Stomach (tissue), 9 donors: Measurements from ENCODE around the gene ZNF780B. TPM values are rescaled to one million over a fixed set of nuclear protein-coding genes. Genes with fewer than 3 reads are reported as not detected.

Experiments
- DNase-seq, 2 donors: peaks; one replicate each; pipeline versions ENCODE4 v3.0.0 to v3.0.0-alpha.2; 2013 to 2019
- H3K27ac ChIP-seq, 5 donors: fragments of 200-600 bp in 4 of 5; sonication (generic) in 4 of 5; one replicate each; pipeline ENCODE4 v1.5.1; 2013 to 2019; ENCODE audit warnings: mild to moderate bottlenecking in 1 of 5, moderate library complexity in 1 of 5
- H3K27me3 ChIP-seq, 3 donors: fragments of 200-600 bp; sonication (generic); one replicate each; pipeline ENCODE4 v1.5.1; 2017 to 2019; ENCODE audit warnings: mixed run types in 1 of 3
- H3K36me3 ChIP-seq, 4 donors: fragments of 200-600 bp; sonication (generic); 1 replicate in 3 of 4; 2 replicates in 1 of 4; pipeline ENCODE4 v1.5.1; 2016 to 2019
- H3K4me1 ChIP-seq, 4 donors: fragments of 200-600 bp; sonication (generic); one replicate each; pipeline ENCODE4 v1.5.1; 2016 to 2019
- H3K4me3 ChIP-seq, 4 donors: fragments of 200-600 bp; sonication (generic) in 3 of 4; one replicate each; pipeline ENCODE4 v1.5.1; 2016 to 2019; ENCODE audit warnings: mild to moderate bottlenecking in 1 of 4
- H3K9me3 ChIP-seq, 4 donors: fragments of 200-600 bp; sonication (generic); one replicate each; pipeline ENCODE4 v1.5.1; 2016 to 2019
- CTCF ChIP-seq, 7 experiments: fragments of 450-650 bp in 4 of 7; fragments of 200-600 bp in 3 of 7; sonication (generic) in 3 of 7; IDR thresholded peaks; one replicate each; pipeline ENCODE4 v1.5.1; 2016 to 2019; ENCODE audit warnings: antibody characterized with exemption in 7 of 7, control low read depth in 2 of 7, mild to moderate bottlenecking in 1 of 7
- EP300 ChIP-seq: sonication (generic); formaldehyde crosslinking; IDR thresholded peaks from one replicate; pipeline ENCODE4 v1.6.1; 2017; ENCODE audit warnings: antibody characterized with exemption
- POLR2A ChIP-seq, 4 donors: fragments of 450-650 bp; IDR thresholded peaks; one replicate each; pipeline ENCODE4 v1.6.1; 2016; ENCODE audit warnings: antibody characterized with exemption in 4 of 4, control low read depth in 2 of 4, mild to moderate bottlenecking in 1 of 4, moderate library complexity in 1 of 4
- POLR2AphosphoS5 ChIP-seq, 3 donors: sonication (generic); formaldehyde crosslinking; IDR thresholded peaks; one replicate each; pipeline ENCODE4 v1.6.1; 2016; ENCODE audit warnings: antibody characterized with exemption in 3 of 3
- WGBS, 5 donors: extraction: QIAGEN DNeasy Blood & Tissue Kit in 3 of 5; methylation state at CpG; one replicate each; pipeline versions ENCODE4 v1.1.5 to v1.1.7; 2013 to 2018; 5-methylcytosine and 5-hydroxymethylcytosine counted together
- intact Hi-C: fragments of 100-400 bp; cut with DNase I; formaldehyde crosslinking; loops from one replicate; pipeline ENCODE4 v1.15.1; 2023; ENCODE audit warnings: low total_unique reads
- polyA plus RNA-seq, 3 donors: library from polyadenylated mRNA; stranded (reverse); fragments of 200-250 nt; gene quantifications; one replicate each; pipeline ENCODE4 v1.2.3, GENCODE V29; 2013
- total RNA-seq, 5 donors: library from RNA; depleted of rRNA; stranded (reverse); fragments of >200 nt; gene quantifications; one replicate each; pipeline versions ENCODE4 v1.1.0 to v1.2.3, GENCODE V29; 2014 to 2016
- donor health status: healthy with polysubstance abuse.
- donor health status: Bipolar disorder and iron deficiency.
- donor health status: healthy.

The ZNF780B gene
- total and polyA plus RNA-seq, 8 donors, result 2.7 to 73.9 (median 6.8) TPM

DNA sequence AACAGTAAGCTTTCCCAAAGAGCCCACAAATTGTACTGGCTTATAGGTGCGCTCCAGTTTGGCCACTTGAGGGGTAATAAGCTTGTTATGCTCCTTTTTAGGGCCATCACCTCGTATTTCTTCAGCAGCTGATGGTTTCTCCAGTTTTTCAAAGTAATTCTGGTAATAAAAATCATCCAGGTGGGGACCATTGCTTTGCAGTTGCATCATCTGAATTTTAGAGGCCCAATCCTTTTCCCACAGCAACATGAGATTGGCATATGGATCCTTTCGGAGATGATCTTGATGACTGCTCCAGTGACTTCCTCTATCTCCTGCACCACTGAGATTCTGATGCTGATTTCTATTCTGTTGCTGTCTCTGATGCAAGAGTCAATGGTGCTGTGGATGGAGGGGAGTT, 32.1 kb downstream of the ZNF780B start:
- no peak for DNase-seq
- 84 to 88% (median 84%) methylated on average over 3 of the region's 3 CpGs for WGBS, 5 donors
- no peak overlapping the region for H3K27ac ChIP-seq
- H3K4me1 ChIP-seq, result no peaks in the 10 kb centered on the region
- no peak overlapping the region for H3K4me3 ChIP-seq
- peaks cover 56 to 99% (median 76%) of the 10 kb centered on the region in 4 donors for H3K9me3 ChIP-seq
- H3K36me3 ChIP-seq, result peaks cover 0 to 3% (median 0%) of the 10 kb centered on the region in 4 donors
- TF ChIP-seq EP300 (no peak), POLR2A (IDR thresholded peaks at IDR 0.05) (no peak), CTCF (IDR thresholded peaks at IDR 0.05) (no peak), POLR2AphosphoS5 (IDR thresholded peaks at IDR 0.05) (no peak)
- intact Hi-C loops, result no loop called here
- H3K27me3 ChIP-seq, result no peaks in the 10 kb centered on the region

GRCh38 chr19:40013991-40014390, 42.0 kb downstream of the ZNF780B start:
- no peak for DNase-seq
- peaks cover 17 to 65% (median 57%) of the 10 kb centered on the region in 4 donors for H3K36me3 ChIP-seq
- intact Hi-C loops, result no loop called here
- H3K4me3 ChIP-seq, result no peak overlapping the region
- no peaks in the 10 kb centered on the region for H3K27me3 ChIP-seq
- H3K27ac ChIP-seq, result no peak overlapping the region
- WGBS, 5 donors, result 93 to 97% (median 95%) methylated on average over 4 of the region's 4 CpGs
- no peak for TF ChIP-seq POLR2A (IDR thresholded peaks at IDR 0.05)
- no peak for TF ChIP-seq EP300
- no peak for TF ChIP-seq POLR2AphosphoS5 (IDR thresholded peaks at IDR 0.05)
- no peak for TF ChIP-seq CTCF (IDR thresholded peaks at IDR 0.05)
- H3K4me1 ChIP-seq, result no peaks in the 10 kb centered on the region
- peaks cover 40 to 90% (median 75%) of the 10 kb centered on the region in 4 donors for H3K9me3 ChIP-seq

DNA sequence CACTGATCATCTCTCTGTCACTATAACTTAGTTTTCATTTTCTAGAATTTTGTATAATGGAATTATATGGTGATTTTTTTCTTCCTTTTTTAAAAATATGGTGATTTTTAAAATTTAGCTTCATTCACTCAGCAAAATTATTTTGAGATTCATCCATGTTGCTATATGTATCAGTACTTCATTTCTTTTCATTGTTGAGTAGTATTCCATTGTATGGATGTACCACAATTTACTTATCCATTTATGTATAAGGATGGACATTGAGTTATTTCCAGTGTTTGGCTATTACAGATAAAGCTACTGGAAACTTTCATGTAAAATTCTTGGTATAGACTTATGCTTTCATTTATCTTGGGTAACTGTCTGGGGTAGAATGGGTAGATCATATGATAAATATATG, 46.4 kb downstream of the ZNF780B start:
- intact Hi-C loops, result no loop called here

GRCh38 chr19:40006273-40006691, 49.7 kb downstream of the ZNF780B start:
- H3K36me3 ChIP-seq, result peaks cover 25 to 57% (median 50%) of the 10 kb centered on the region in 4 donors
- peak in 1 of 2 donors; percentile 25 for DNase-seq
- no peak for TF ChIP-seq EP300
- no peak for TF ChIP-seq POLR2A (IDR thresholded peaks at IDR 0.05)
- no peak for TF ChIP-seq CTCF (IDR thresholded peaks at IDR 0.05)
- no peak for TF ChIP-seq POLR2AphosphoS5 (IDR thresholded peaks at IDR 0.05)
- no peak overlapping the region for H3K4me3 ChIP-seq
- 74 to 97% (median 81%) methylated on average over 1 of the region's 1 CpG for WGBS, 5 donors
- H3K27me3 ChIP-seq, result no peaks in the 10 kb centered on the region
- peaks cover 4 to 14% (median 9%) of the 10 kb centered on the region in 4 donors for H3K9me3 ChIP-seq
- intact Hi-C loops, result no loop called here
- no peaks in the 10 kb centered on the region for H3K4me1 ChIP-seq
- H3K27ac ChIP-seq, result no peak overlapping the region

More for the DNA sequence above, 46.4 kb downstream of the ZNF780B start:
- H3K27me3 ChIP-seq, result no peaks in the 10 kb centered on the region
- DNase-seq, result no peak
- H3K4me1 ChIP-seq, result no peaks in the 10 kb centered on the region
- TF ChIP-seq POLR2A (IDR thresholded peaks at IDR 0.05), result no peak
- TF ChIP-seq CTCF (IDR thresholded peaks at IDR 0.05), result no peak
- no peak for TF ChIP-seq POLR2AphosphoS5 (IDR thresholded peaks at IDR 0.05)
- no peak for TF ChIP-seq EP300
- H3K27ac ChIP-seq, result no peak overlapping the region
- H3K36me3 ChIP-seq, result peaks cover 29 to 90% (median 79%) of the 10 kb centered on the region in 4 donors
- H3K4me3 ChIP-seq, result no peak overlapping the region
- H3K9me3 ChIP-seq, result peaks cover 12 to 48% (median 38%) of the 10 kb centered on the region in 4 donors
